Measurements from ENCODE around the gene HUNK.

Gene HUNK

GRCh38 chr21:32004291-32004690 is 131.5 kb downstream of the HUNK start:
- TF ChIP-seq CTCF (IDR thresholded peaks at IDR 0.05; ENCODE audit: insufficient read depth, low read length, poor library complexity, severe bottlenecking) = no peak
- DNase-seq (ENCODE audit: extremely low read depth, insufficient read length) = no peak
- H3K27me3 ChIP-seq (replicated peaks; ENCODE audit: control insufficient read depth, insufficient read depth, low read length) = no peaks in the 10 kb centered on the region; the same call in 1 of the 2 replicates
- H3K4me3 ChIP-seq (replicated peaks; ENCODE audit: low read depth, low read length) = no peak overlapping the region
- H3K36me3 ChIP-seq (ENCODE audit: control insufficient read depth, insufficient read depth, low read length) = no peaks in the 10 kb centered on the region

GRCh38 chr21:32007456-32007855 is 134.6 kb downstream of the HUNK start:
- no peaks in the 10 kb centered on the region; the same call in 1 of the 2 replicates for H3K27me3 ChIP-seq (replicated peaks; ENCODE audit: control insufficient read depth, insufficient read depth, low read length)
- no peak for TF ChIP-seq CTCF (IDR thresholded peaks at IDR 0.05; ENCODE audit: insufficient read depth, low read length, poor library complexity, severe bottlenecking)
- H3K4me3 ChIP-seq (replicated peaks; ENCODE audit: low read depth, low read length) = no peak overlapping the region
- no peaks in the 10 kb centered on the region for H3K36me3 ChIP-seq (ENCODE audit: control insufficient read depth, insufficient read depth, low read length)
- DNase-seq (ENCODE audit: extremely low read depth, insufficient read length) = no peak

- Histone ChIP-seq H3K36me3 (ENCODE audit: control insufficient read depth, insufficient read depth, low read length) (no peaks in the 10 kb centered on the region), H3K27me3 (replicated peaks; ENCODE audit: control insufficient read depth, insufficient read depth, low read length) (no peaks in the 10 kb centered on the region; the same call in 1 of the 2 replicates), H3K4me3 (replicated peaks; ENCODE audit: low read depth, low read length) (no peak overlapping the region)
- DNase-seq (ENCODE audit: extremely low read depth, insufficient read length) = no peak
- TF ChIP-seq CTCF (IDR thresholded peaks at IDR 0.05; ENCODE audit: insufficient read depth, low read length, poor library complexity, severe bottlenecking) = no peak
Observed at GRCh38 chr21:32008714-32009113, 135.9 kb downstream of the HUNK start.

- Histone ChIP-seq H3K4me3 (replicated peaks; ENCODE audit: low read depth, low read length) (no peak overlapping the region), H3K27me3 (replicated peaks; ENCODE audit: control insufficient read depth, insufficient read depth, low read length) (no peaks in the 10 kb centered on the region; the same call in 1 of the 2 replicates), H3K36me3 (ENCODE audit: control insufficient read depth, insufficient read depth, low read length) (no peaks in the 10 kb centered on the region)
- no peak for DNase-seq (ENCODE audit: extremely low read depth, insufficient read length)
- no peak for TF ChIP-seq CTCF (IDR thresholded peaks at IDR 0.05; ENCODE audit: insufficient read depth, low read length, poor library complexity, severe bottlenecking)
Observed at GRCh38 chr21:32009263-32009662, 136.4 kb downstream of the HUNK start.

GRCh38 chr21:32015461-32016139 is 142.8 kb downstream of the HUNK start:
- H3K4me3 ChIP-seq (replicated peaks; ENCODE audit: low read depth, low read length) = no peak overlapping the region
- no peaks in the 10 kb centered on the region for H3K36me3 ChIP-seq (ENCODE audit: control insufficient read depth, insufficient read depth, low read length)
- TF ChIP-seq CTCF (IDR thresholded peaks at IDR 0.05; ENCODE audit: insufficient read depth, low read length, poor library complexity, severe bottlenecking) = no peak
- no peak for DNase-seq (ENCODE audit: extremely low read depth, insufficient read length)
- no peaks in the 10 kb centered on the region for H3K27me3 ChIP-seq (replicated peaks; ENCODE audit: control insufficient read depth, insufficient read depth, low read length)

- DNase-seq (ENCODE audit: extremely low read depth, insufficient read length) = no peak
- no peaks in the 10 kb centered on the region for H3K27me3 ChIP-seq (replicated peaks; ENCODE audit: control insufficient read depth, insufficient read depth, low read length)
- no peaks in the 10 kb centered on the region for H3K36me3 ChIP-seq (ENCODE audit: control insufficient read depth, insufficient read depth, low read length)
- no peak overlapping the region for H3K4me3 ChIP-seq (replicated peaks; ENCODE audit: low read depth, low read length)
- no peak for TF ChIP-seq CTCF (IDR thresholded peaks at IDR 0.05; ENCODE audit: insufficient read depth, low read length, poor library complexity, severe bottlenecking)
Observed at GRCh38 chr21:32018381-32018780, 145.6 kb downstream of the HUNK start.
